Spleen (tissue), 11 donors: ENCODE results near the gene ANKRD31. TPM values are rescaled to one million over a fixed set of nuclear protein-coding genes. Genes with fewer than 3 reads are reported as not detected.
"Not testable (repeated sequence)": the region's sequence is repeated elsewhere in the genome, so short reads cannot be mapped to it uniquely, and the experiment has no call there.

Experiments
- DNase-seq: peaks from one replicate; pipeline ENCODE4 v3.0.0-alpha.2; 2020
- H3K27ac ChIP-seq, 8 donors: fragments of 200-600 bp; sonication (generic) in 7 of 8; 1 replicate in 4 of 8; 2 replicates in 4 of 8; pipeline versions ENCODE4 v1.5.0 to v1.8.0; 2016 to 2021; ENCODE audit warnings: inconsistent platforms in 4 of 8, mild to moderate bottlenecking in 4 of 8, moderate library complexity in 1 of 8
- H3K27me3 ChIP-seq, 7 donors: fragments of 200-600 bp; sonication (generic) in 6 of 7; replicated peaks in 1 of 7; 1 replicate in 4 of 7; 2 replicates in 3 of 7; pipeline versions ENCODE4 v1.5.0 to v1.8.0; 2016 to 2021; ENCODE audit warnings: inconsistent platforms in 3 of 7, mild to moderate bottlenecking in 1 of 7
- H3K36me3 ChIP-seq, 6 donors: fragments of 200-600 bp; sonication (generic) in 5 of 6; 1 replicate in 4 of 6; 2 replicates in 2 of 6; pipeline versions ENCODE4 v1.5.0 to v1.8.0; 2016 to 2021; ENCODE audit warnings: inconsistent platforms in 2 of 6
- H3K4me1 ChIP-seq, 6 donors: fragments of 200-600 bp; sonication (generic) in 5 of 6; 1 replicate in 3 of 6; 2 replicates in 3 of 6; pipeline versions ENCODE4 v1.5.0 to v1.8.0; 2016 to 2021; ENCODE audit warnings: inconsistent platforms in 3 of 6
- H3K4me3 ChIP-seq, 8 donors: fragments of 200-600 bp; sonication (generic) in 7 of 8; 1 replicate in 4 of 8; 2 replicates in 4 of 8; pipeline versions ENCODE4 v1.5.0 to v1.8.0; 2016 to 2021; ENCODE audit warnings: inconsistent platforms in 4 of 8, mild to moderate bottlenecking in 4 of 8, moderate library complexity in 2 of 8
- H3K9me3 ChIP-seq, 8 donors: fragments of 200-600 bp; sonication (generic) in 7 of 8; 1 replicate in 4 of 8; 2 replicates in 4 of 8; pipeline versions ENCODE4 v1.5.0 to v1.8.0; 2016 to 2021; ENCODE audit warnings: inconsistent platforms in 4 of 8
- POLR2A ChIP-seq, 3 donors: fragments of 450-650 bp; IDR thresholded peaks; one replicate each; pipeline ENCODE4 v1.5.1; 2017; ENCODE audit warnings: antibody characterized with exemption in 3 of 3, mild to moderate bottlenecking in 1 of 3
- POLR2AphosphoS5 ChIP-seq, 3 donors: sonication (generic); formaldehyde crosslinking; IDR thresholded peaks; one replicate each; pipeline ENCODE4 v1.5.1; 2017; ENCODE audit warnings: antibody characterized with exemption in 3 of 3
- WGBS, 5 donors: extraction: QIAGEN DNeasy Blood & Tissue Kit in 3 of 5; methylation state at CpG; one replicate each; pipeline versions ENCODE4 v1.1.5 to v1.1.7; 2013 to 2018; 5-methylcytosine and 5-hydroxymethylcytosine counted together
- intact Hi-C: fragments of 100-400 bp; cut with DNase I; formaldehyde crosslinking; loops from one replicate; pipeline ENCODE4 v1.15.0; 2023; ENCODE audit warnings: low total_unique reads
- polyA plus RNA-seq, 3 donors: library from polyadenylated mRNA; stranded (reverse); fragments of 200-250 nt; gene quantifications; one replicate each; pipeline ENCODE4 v1.2.1, GENCODE V29; 2013
- total RNA-seq, 7 donors: library from RNA; depleted of rRNA in 3 of 7; stranded (reverse); fragments of >200 nt in 3 of 7; fragmentation: NEBNext Ultra II Directional in 4 of 7; extraction: Animal tissue kit (Norgen Biotek cat#: 25700) in 4 of 7; gene quantifications; one replicate each; pipeline versions ENCODE4 v1.1.0 to v1.2.1, GENCODE V29; 2016 to 2021
- TF ChIP-seq, protein P1 (sequence below), 11 experiments: fragments of 200-600 bp in 7 of 11; fragments of 450-650 bp in 4 of 11; sonication (generic) in 4 of 11; IDR thresholded peaks in 8 of 11; conservative IDR thresholded peaks in 3 of 11; 1 replicate in 7 of 11; 2 replicates in 4 of 11; pipeline versions ENCODE4 v1.4.0 to v1.8.0; 2016 to 2021; ENCODE audit warnings: antibody characterized with exemption in 11 of 11, inconsistent platforms in 4 of 11, mild to moderate bottlenecking in 1 of 11
- donor health status: healthy with polysubstance abuse.
- donor health status: DM: no; HTN: no; CAD: no; lungs with moderate emphysema.
- donor health status: DM: no; HTN: no; CAD: no.
- donor health status: Bipolar disorder and iron deficiency.
- donor health status: healthy.
- donor health status: DM: no; HTN: no; CAD: no.
- donor health status: DM: yes; HTN: yes; CAD: no.

ANKRD31 gene
- total and polyA plus RNA-seq, 10 donors: 0.03 to 0.51 (median 0.22) TPM

GRCh38 chr5:75260708-75261107 is 24.0 kb upstream of the ANKRD31 start:
- intact Hi-C loops: no loop called here
- no peaks in the 10 kb centered on the region for H3K36me3 ChIP-seq
- WGBS, 5 donors: 84 to 96% (median 89%) methylated on average over 2 of the region's 2 CpGs

DNA sequence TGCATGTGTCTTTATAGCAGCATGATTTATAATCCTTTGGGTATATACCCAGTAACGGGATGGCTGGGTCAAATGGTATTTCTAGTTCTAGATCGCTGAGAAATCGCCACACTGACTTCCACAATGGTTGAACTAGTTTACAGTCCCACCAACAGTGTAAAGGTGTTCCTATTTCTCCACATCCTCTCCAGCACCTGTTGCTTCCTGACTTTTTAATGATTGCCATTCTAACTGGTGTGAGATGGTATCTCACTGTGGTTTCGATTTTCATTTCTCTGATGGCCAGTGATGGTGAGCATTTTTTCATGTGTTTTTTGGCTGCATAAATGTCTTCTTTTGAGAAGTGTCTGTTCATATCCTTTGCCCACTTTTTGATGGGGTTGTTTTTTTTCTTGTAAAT is 13.8 kb upstream of the ANKRD31 start:
- H3K27me3 ChIP-seq: peaks cover 0 to 17% (median 0%) of the 10 kb centered on the region in 7 donors
- H3K4me1 ChIP-seq, intact Hi-C loops, H3K27ac ChIP-seq, H3K4me3 ChIP-seq, H3K9me3 ChIP-seq, H3K36me3 ChIP-seq, DNase-seq: not testable (repeated sequence)
- WGBS, 5 donors: 85 to 93% (median 88%) methylated on average over 4 of the region's 4 CpGs

More at GRCh38 chr5:75260708-75261107, 24.0 kb upstream of the ANKRD31 start:
- H3K27ac ChIP-seq: no peak overlapping the region
- DNase-seq: no peak
- no peak overlapping the region for H3K4me3 ChIP-seq
- H3K9me3 ChIP-seq: peaks cover 0 to 12% (median 7%) of the 10 kb centered on the region in 8 donors
- peaks cover 0 to 5% (median 0%) of the 10 kb centered on the region in 7 donors for H3K27me3 ChIP-seq
- no peaks in the 10 kb centered on the region for H3K4me1 ChIP-seq
- TF ChIP-seq, protein P1, sequence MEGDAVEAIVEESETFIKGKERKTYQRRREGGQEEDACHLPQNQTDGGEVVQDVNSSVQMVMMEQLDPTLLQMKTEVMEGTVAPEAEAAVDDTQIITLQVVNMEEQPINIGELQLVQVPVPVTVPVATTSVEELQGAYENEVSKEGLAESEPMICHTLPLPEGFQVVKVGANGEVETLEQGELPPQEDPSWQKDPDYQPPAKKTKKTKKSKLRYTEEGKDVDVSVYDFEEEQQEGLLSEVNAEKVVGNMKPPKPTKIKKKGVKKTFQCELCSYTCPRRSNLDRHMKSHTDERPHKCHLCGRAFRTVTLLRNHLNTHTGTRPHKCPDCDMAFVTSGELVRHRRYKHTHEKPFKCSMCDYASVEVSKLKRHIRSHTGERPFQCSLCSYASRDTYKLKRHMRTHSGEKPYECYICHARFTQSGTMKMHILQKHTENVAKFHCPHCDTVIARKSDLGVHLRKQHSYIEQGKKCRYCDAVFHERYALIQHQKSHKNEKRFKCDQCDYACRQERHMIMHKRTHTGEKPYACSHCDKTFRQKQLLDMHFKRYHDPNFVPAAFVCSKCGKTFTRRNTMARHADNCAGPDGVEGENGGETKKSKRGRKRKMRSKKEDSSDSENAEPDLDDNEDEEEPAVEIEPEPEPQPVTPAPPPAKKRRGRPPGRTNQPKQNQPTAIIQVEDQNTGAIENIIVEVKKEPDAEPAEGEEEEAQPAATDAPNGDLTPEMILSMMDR (IDR thresholded peaks at IDR 0.05 in 8 of 11, conservative IDR thresholded peaks at IDR 0.05 in 3 of 11): no peak
- TF ChIP-seq POLR2AphosphoS5 (IDR thresholded peaks at IDR 0.05): no peak
- no peak for TF ChIP-seq POLR2A (IDR thresholded peaks at IDR 0.05)

GRCh38 chr5:75245023-75245422 is 8.3 kb upstream of the ANKRD31 start:
- H3K9me3 ChIP-seq: no peaks in the 10 kb centered on the region
- no peak for DNase-seq
- intact Hi-C loops: loop anchor here (10.0 kb wide), 1 partner anchor 90 kb away; the partner anchor contains the start of gene HMGCR
- H3K27me3 ChIP-seq: peaks cover 0 to 14% (median 0%) of the 10 kb centered on the region in 7 donors
- H3K4me3 ChIP-seq: no peak overlapping the region
- H3K27ac ChIP-seq: no peak overlapping the region
- no peaks in the 10 kb centered on the region for H3K36me3 ChIP-seq
- WGBS, 5 donors: 90 to 98% (median 94%) methylated on average over 2 of the region's 2 CpGs
- H3K4me1 ChIP-seq: no peaks in the 10 kb centered on the region
- TF ChIP-seq POLR2A (IDR thresholded peaks at IDR 0.05) (no peak), POLR2AphosphoS5 (IDR thresholded peaks at IDR 0.05) (no peak)
- TF ChIP-seq, protein P1 (IDR thresholded peaks at IDR 0.05 in 8 of 11, conservative IDR thresholded peaks at IDR 0.05 in 3 of 11): no peak

GRCh38 chr5:75243510-75243909 is 6.8 kb upstream of the ANKRD31 start:
- TF ChIP-seq POLR2A (IDR thresholded peaks at IDR 0.05) (no peak), POLR2AphosphoS5 (IDR thresholded peaks at IDR 0.05) (no peak)
- TF ChIP-seq, protein P1 (IDR thresholded peaks at IDR 0.05 in 8 of 11, conservative IDR thresholded peaks at IDR 0.05 in 3 of 11): no peak
- DNase-seq: no peak
- Histone ChIP-seq H3K27ac (no peak overlapping the region), H3K36me3 (no peaks in the 10 kb centered on the region), H3K9me3 (no peaks in the 10 kb centered on the region), H3K27me3 (peaks cover 0 to 8% (median 0%) of the 10 kb centered on the region in 7 donors), H3K4me1 (no peaks in the 10 kb centered on the region), H3K4me3 (no peak overlapping the region)
- intact Hi-C loops: loop anchor here (10.0 kb wide), 1 partner anchor 91 kb away; the partner anchor contains the start of gene HMGCR
- 86 to 92% (median 89%) methylated on average over 5 of the region's 5 CpGs for WGBS, 5 donors
